Urinary bladder (tissue), 4 donors: ENCODE measurements around the gene POLR1E. TPM values are rescaled to one million over a fixed set of nuclear protein-coding genes. Genes with fewer than 3 reads are reported as not detected.
"Not testable (repeated sequence)": the region's sequence is repeated elsewhere in the genome, so short reads cannot be mapped to it uniquely, and the experiment has no call there.

Experiments used
- DNase-seq: peaks from one replicate; pipeline ENCODE4 v3.0.0-alpha.2; 2015; ENCODE audit errors: extremely low spot score
- H3K27ac ChIP-seq: one replicate; pipeline ENCODE4 v1.5.1; 2013; ENCODE audit warnings: low read depth, mild to moderate bottlenecking, moderate library complexity
- H3K36me3 ChIP-seq: one replicate; pipeline ENCODE4 v1.6.1; 2013; ENCODE audit warnings: mild to moderate bottlenecking, moderate library complexity; ENCODE audit not compliant: insufficient read depth
- H3K4me1 ChIP-seq: one replicate; pipeline ENCODE4 v1.6.1; 2013; ENCODE audit warnings: mild to moderate bottlenecking, moderate library complexity; ENCODE audit not compliant: insufficient read depth
- H3K4me3 ChIP-seq: one replicate; pipeline ENCODE4 v1.5.1; 2013; ENCODE audit warnings: low read depth, low read length
- WGBS: extraction: QIAGEN DNeasy Blood & Tissue Kit; methylation state at CpG from one replicate; pipeline ENCODE4 v1.1.7; 2013; 5-methylcytosine and 5-hydroxymethylcytosine counted together
- polyA plus RNA-seq: library from polyadenylated mRNA; stranded (reverse); fragments of 200-250 nt; gene quantifications from one replicate; pipeline ENCODE4 v1.2.3, GENCODE V29; 2013
- total RNA-seq: library from RNA; depleted of rRNA; stranded (reverse); fragments of >200 nt; gene quantifications from one replicate; pipeline ENCODE4 v1.2.3, GENCODE V29; 2014
- donor health status: healthy with polysubstance abuse.
- donor health status: healthy.

POLR1E gene
- total and polyA plus RNA-seq, 2 donors, result 26.6 to 32.4 TPM

GRCh38 chr9:37499297-37499696 lies 13.5 kb downstream of the POLR1E start:
- H3K36me3 ChIP-seq, result no peaks in the 10 kb centered on the region

GRCh38 chr9:37501957-37502596 lies 16.3 kb downstream of the POLR1E start:
- H3K36me3 ChIP-seq, result no peaks in the 10 kb centered on the region
- WGBS, result 95% methylated on average over 2 of the region's 2 CpGs

More at GRCh38 chr9:37499297-37499696, 13.5 kb downstream of the POLR1E start:
- Histone ChIP-seq H3K27ac (no peak overlapping the region), H3K4me3 (no peak overlapping the region), H3K4me1 (no peaks in the 10 kb centered on the region)
- WGBS, result 98% methylated on average over 6 of the region's 6 CpGs
- DNase-seq, result no peak

DNA sequence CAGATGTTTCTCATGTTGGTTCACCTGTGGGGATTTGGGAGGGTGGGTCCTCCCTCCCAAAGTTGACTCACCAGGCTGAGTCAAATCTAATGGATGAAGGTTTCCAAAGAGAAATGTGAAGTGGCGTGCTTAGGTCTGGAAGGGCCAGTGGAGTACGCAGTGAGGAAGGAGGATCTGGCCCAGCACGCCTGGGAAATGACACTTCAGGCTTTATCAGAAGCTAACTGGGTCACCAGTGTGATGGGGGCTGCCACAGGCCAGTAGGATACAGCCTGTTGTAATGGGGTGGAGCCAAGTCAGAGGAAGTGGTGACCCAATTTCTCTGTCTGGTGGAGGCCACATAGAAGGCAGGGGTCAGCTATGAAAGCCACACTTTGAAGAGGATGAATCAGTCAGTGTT lies 18.0 kb downstream of the POLR1E start:
- WGBS, result 94% methylated on average over 3 of the region's 3 CpGs
- H3K27ac ChIP-seq, result no peak overlapping the region
- H3K4me3 ChIP-seq, result no peak overlapping the region
- DNase-seq, result no peak
- H3K36me3 ChIP-seq, result peaks cover 2% of the 10 kb centered on the region
- H3K4me1 ChIP-seq, result no peaks in the 10 kb centered on the region

More at GRCh38 chr9:37501957-37502596, 16.3 kb downstream of the POLR1E start:
- Histone ChIP-seq H3K4me1 (no peaks in the 10 kb centered on the region), H3K27ac (no peak overlapping the region), H3K4me3 (no peak overlapping the region)
- no peak for DNase-seq

- no peak for DNase-seq
- peaks cover 2% of the 10 kb centered on the region for H3K36me3 ChIP-seq
Measured at GRCh38 chr9:37504605-37505004, 18.9 kb downstream of the POLR1E start.

DNA sequence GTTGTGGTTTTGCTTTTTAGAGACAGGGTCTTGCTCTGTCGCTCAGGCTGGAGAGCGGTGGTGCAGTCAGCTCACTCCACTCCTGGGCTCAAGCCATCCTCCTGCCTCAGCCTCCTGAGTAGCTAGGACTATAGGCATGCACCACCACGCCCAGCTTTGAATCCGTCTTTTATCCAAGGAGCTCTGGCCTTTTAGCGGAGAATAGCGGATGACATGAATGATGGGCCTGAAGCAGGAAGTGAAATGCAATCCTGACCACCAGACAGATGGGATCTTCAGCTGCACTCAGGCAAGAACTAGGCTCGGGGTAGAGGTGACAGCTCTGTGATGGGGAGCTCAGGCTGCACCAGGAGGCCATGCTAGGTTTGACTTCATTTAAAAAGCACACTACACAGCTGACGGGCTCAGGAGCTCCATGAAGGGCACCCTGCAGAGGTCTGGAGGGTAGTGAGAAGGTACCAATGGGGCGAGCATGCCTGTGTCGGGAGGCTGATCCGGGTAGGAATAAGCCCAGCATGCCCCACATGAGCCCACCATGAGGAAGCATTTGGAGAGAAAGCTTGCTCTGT lies 21.9 kb downstream of the POLR1E start:
- H3K4me3 ChIP-seq, result no peak overlapping the region
- WGBS, result 94% methylated on average over 11 of the region's 11 CpGs
- no peak overlapping the region for H3K27ac ChIP-seq
- H3K4me1 ChIP-seq, result no peaks in the 10 kb centered on the region
- no peak for DNase-seq
- H3K36me3 ChIP-seq, result peaks cover 2% of the 10 kb centered on the region

More at GRCh38 chr9:37504605-37505004, 18.9 kb downstream of the POLR1E start:
- Histone ChIP-seq H3K4me3 (no peak overlapping the region), H3K27ac (no peak overlapping the region), H3K4me1 (no peaks in the 10 kb centered on the region)
- 94% methylated on average over 5 of the region's 5 CpGs for WGBS

DNA sequence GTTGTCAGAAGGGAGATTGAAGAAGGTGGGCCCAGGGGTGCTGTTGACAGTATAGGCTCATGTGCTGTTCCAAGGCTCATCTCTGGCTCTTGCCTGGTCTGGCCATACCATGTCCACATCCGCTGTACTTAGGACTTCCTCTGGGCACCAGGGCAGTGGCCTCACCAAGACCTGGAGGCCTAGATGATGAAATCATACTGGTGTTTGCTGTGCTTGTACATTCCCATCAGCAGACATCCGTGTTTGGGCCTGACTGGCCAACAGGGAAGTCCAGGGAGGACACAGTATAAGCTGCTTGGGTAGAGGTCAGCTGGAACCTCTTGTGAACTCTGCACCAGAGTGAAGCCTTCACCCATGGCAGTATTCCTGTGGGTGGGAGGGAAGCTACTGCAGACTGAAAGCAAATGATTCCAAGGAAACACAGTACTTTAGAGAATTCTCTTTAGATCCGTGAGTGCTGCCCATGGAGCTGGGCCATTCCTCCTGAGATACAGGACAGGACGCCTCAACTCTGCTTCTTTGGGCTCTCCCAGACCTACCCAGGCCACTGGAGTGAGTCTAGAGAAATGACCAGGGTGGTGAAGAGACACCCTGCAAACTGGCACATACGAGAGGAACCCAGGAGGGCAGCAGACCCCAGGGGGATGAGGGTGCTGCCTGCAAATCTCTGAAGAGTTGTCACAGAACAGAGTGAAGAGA lies 22.5 kb downstream of the POLR1E start:
- DNase-seq, result no peak
- Histone ChIP-seq H3K4me1 (no peaks in the 10 kb centered on the region), H3K36me3 (peaks cover 2% of the 10 kb centered on the region), H3K4me3 (no peak overlapping the region), H3K27ac (no peak overlapping the region)
- 91% methylated on average over 5 of the region's 5 CpGs for WGBS

DNA sequence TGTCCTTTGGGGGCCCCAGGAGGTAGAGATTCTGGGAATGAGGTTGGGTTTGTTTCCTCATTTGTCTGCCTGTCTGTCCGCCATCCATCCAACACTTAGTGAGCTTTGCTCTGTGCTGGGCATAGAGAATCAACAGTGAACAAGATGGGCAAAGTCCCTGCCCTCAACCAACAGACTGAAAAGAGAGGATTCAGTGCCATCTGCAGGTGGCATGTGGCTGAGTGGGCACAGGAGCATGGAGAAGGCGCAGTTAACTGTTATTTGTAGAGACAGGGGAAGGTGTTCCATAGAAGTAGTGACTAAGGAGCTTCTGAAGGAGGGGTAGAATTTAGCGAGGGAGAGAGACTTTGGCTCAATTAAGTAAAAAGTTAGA lies 23.1 kb downstream of the POLR1E start:
- Histone ChIP-seq H3K27ac (no peak overlapping the region), H3K4me1 (no peaks in the 10 kb centered on the region), H3K4me3 (no peak overlapping the region), H3K36me3 (peaks cover 2% of the 10 kb centered on the region)
- 93% methylated on average over 3 of the region's 3 CpGs for WGBS
- DNase-seq, result no peak

GRCh38 chr9:37509536-37509935 lies 23.8 kb downstream of the POLR1E start:
- no peak overlapping the region for H3K27ac ChIP-seq
- no peak for DNase-seq
- no peaks in the 10 kb centered on the region for H3K4me1 ChIP-seq
- WGBS, result 90% methylated on average over 7 of the region's 7 CpGs
- no peak overlapping the region for H3K4me3 ChIP-seq
- peaks cover 2% of the 10 kb centered on the region for H3K36me3 ChIP-seq

DNA sequence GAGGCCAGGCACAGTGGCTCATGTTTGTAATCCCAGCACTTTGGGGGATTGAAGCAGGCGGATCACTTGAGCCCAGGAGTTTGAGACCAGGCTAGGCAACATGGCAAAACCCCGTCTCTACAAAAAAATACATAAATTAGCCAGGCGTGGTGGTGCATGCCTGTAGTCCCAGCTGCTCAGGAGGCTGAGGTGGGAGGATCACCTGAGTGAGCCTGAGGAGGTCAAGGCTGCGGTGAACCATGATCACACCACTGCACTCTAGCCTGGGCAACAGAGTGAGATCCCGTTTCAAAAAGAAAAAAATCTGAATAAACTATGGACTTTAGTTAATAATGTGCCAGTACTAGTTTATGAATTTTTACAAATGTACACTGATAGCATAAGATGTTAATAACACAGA lies 24.3 kb downstream of the POLR1E start:
- not testable (repeated sequence) for H3K4me1 ChIP-seq, H3K27ac ChIP-seq, H3K36me3 ChIP-seq, DNase-seq, H3K4me3 ChIP-seq
- WGBS, result 92% methylated on average over 5 of the region's 5 CpGs

DNA sequence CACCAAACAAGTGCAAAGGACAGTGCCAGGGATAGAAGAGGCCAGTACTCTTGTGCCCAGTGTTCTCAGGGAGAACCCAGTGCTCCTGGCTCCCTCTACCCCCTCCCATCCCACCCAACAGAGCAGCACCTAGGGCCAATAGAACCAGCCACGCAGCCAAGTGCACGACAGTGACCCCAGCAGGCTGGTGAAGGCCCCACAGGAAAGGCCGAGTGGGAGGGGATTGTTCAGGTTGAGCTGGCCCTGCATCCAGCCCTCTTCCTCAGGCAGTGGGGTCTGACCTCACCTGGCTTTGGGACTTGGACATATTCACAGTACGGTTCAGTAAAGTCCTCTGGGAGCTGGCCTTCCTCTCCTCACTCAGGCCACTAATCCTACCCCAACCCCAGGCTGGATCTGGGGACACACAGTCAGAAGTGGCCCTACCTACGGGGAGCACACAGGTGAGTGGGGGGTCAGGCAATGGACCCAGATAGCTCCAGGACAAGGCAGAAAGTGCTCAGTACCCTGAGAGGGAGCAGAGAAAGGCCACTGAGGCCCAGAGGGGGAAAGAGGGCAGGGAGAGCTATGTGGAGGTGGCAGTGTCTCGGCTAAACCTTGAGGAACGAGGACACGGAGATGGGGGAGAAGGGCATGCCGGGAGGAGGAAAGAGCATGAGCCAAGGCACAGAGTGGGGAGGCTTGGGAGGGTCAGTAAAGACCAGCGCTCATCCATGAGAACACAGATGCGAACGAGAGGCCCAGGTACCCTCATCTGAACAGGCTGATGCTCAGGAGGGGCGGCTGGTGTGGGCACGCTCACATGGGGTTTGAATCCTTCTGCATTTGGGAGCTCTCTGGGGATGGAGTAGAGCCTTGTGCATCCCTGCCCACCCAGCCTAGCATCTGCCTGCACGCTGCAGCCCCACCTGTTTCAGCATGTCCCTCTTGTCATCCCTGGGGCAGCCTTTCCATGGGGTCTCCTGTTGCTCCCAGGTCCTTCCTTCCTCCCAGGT lies 25.6 kb downstream of the POLR1E start:
- WGBS, result 83% methylated on average over 15 of the region's 15 CpGs

DNA sequence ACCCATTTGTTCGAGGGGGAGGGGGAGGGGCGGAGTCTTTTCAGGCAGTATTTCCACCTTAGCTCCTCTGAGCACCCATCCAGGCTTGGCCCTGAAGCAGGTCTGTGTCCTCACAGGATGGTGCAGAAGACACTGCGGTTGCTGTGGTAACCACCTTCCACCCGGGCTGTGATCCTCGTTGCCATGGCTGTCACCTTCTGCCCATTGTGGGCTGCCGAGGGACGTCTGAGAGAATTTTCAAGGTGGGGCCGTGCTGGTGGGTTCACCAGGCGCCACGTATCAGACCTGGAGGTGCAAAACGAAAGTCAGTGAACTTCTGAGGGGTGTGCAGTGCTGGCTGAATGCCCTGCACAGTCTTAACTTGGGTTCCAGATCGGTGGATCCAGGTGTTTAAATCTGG lies 26.7 kb downstream of the POLR1E start:
- no peak for DNase-seq
- Histone ChIP-seq H3K4me3 (no peak overlapping the region), H3K4me1 (no peaks in the 10 kb centered on the region), H3K36me3 (peaks cover 4% of the 10 kb centered on the region), H3K27ac (no peak overlapping the region)
- WGBS, result 86% methylated on average over 12 of the region's 12 CpGs

More for the DNA sequence above, 25.6 kb downstream of the POLR1E start:
- H3K4me1 ChIP-seq, result no peaks in the 10 kb centered on the region
- H3K4me3 ChIP-seq, result no peak overlapping the region
- peaks cover 4% of the 10 kb centered on the region for H3K36me3 ChIP-seq
- DNase-seq, result no peak
- no peak overlapping the region for H3K27ac ChIP-seq

DNA sequence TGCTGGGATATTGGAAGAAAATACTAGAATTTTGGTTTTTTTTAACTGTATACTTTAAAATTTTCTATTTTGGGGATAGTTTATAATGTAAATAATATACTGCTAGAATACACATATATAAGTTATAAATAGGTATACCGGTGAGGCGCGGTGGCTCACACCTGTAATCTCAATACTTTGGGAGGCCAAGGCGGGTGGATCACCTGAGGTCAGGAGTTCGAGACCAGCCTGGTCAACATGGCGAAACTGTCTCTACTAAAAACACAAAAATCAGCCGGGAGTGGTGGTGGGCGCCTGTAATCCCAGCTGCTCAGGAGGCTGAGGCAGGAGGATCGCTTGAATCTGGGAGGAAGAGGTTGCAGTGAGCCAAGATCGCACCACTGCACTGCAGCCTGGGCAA lies 28.7 kb downstream of the POLR1E start:
- not testable (repeated sequence) for H3K4me1 ChIP-seq, H3K36me3 ChIP-seq, H3K27ac ChIP-seq, DNase-seq, H3K4me3 ChIP-seq
- WGBS, result 97% methylated on average over 10 of the region's 10 CpGs

DNA sequence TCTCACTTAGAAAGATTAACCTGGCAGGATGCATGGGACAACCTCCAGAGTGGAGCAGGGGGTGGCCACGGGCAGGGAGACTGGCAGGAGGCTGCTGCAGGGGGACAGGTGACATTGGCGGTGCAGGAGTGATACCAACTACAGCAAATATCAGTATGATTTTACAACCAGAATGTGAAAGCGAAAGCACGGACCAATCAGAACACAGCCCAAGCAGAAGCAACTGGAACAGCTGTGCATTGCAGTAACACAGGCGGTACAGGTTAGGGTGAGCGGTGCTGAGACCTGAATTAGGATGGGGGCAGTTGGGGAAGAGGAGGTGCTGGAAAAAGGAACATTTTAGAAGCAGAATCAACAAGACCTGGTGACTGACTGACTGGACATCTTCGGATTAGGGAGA lies 29.3 kb downstream of the POLR1E start:
- no peak overlapping the region for H3K27ac ChIP-seq
- no peaks in the 10 kb centered on the region for H3K4me1 ChIP-seq
- peaks cover 2% of the 10 kb centered on the region for H3K36me3 ChIP-seq
- no peak for DNase-seq
- 96% methylated on average over 7 of the region's 7 CpGs for WGBS
- no peak overlapping the region for H3K4me3 ChIP-seq
